ENCODE results near the gene ADSS1. TPM values are rescaled to one million over a fixed set of nuclear protein-coding genes. Genes with fewer than 3 reads are reported as not detected.

Gene ADSS1
- total RNA-seq, 3 donors from 2014 or later, result 6.9 to 13.0 (median 7.3) TPM

DNA sequence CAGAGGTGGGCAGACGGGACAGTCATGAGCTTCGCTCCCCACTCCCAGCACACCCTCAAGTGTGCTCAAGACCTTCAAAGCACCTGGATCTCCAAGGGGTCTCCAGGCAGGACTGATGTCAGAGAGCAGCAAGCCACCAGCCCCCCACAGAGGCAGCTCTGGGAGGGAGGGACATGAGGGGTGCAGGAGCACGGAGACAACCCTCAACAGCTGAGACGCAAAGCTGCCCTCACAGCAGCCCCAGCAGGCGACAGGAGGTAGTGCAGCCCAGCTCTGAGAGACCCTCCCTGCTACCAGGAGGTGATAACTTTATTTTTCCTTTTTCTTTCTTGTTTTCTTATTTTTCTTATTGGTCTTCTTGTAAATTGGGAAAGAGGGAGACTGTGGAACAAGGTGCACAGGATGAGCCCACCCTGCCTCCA is 46.8 kb downstream of the ADSS1 start:
- TF ChIP-seq POLR2AphosphoS5 (IDR thresholded peaks at IDR 0.05), result no peak
- no peak for TF ChIP-seq POLR2A (IDR thresholded peaks at IDR 0.05)
- TF ChIP-seq, protein P1, sequence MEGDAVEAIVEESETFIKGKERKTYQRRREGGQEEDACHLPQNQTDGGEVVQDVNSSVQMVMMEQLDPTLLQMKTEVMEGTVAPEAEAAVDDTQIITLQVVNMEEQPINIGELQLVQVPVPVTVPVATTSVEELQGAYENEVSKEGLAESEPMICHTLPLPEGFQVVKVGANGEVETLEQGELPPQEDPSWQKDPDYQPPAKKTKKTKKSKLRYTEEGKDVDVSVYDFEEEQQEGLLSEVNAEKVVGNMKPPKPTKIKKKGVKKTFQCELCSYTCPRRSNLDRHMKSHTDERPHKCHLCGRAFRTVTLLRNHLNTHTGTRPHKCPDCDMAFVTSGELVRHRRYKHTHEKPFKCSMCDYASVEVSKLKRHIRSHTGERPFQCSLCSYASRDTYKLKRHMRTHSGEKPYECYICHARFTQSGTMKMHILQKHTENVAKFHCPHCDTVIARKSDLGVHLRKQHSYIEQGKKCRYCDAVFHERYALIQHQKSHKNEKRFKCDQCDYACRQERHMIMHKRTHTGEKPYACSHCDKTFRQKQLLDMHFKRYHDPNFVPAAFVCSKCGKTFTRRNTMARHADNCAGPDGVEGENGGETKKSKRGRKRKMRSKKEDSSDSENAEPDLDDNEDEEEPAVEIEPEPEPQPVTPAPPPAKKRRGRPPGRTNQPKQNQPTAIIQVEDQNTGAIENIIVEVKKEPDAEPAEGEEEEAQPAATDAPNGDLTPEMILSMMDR (IDR thresholded peaks at IDR 0.05), result peak in 2 of 3 donors; percentile 18 to 44
- H3K27me3 ChIP-seq, result no peaks in the 10 kb centered on the region
- no peak overlapping the region for H3K27ac ChIP-seq
- intact Hi-C loops (cut with DNase I; ENCODE audit: low total_unique reads), result loop anchor here (2.0 kb wide), 1 partner anchor 54 kb away; no protein-coding TSS in a partner anchor
- peaks cover 0 to 5% of the 10 kb centered on the region in 2 donors for H3K4me1 ChIP-seq
- DNase-seq (ENCODE audit: low spot score in 2 of 2), result no peak
- no peaks in the 10 kb centered on the region for H3K36me3 ChIP-seq
- H3K4me3 ChIP-seq, result no peak overlapping the region
- H3K9me3 ChIP-seq, result no peaks in the 10 kb centered on the region

DNA sequence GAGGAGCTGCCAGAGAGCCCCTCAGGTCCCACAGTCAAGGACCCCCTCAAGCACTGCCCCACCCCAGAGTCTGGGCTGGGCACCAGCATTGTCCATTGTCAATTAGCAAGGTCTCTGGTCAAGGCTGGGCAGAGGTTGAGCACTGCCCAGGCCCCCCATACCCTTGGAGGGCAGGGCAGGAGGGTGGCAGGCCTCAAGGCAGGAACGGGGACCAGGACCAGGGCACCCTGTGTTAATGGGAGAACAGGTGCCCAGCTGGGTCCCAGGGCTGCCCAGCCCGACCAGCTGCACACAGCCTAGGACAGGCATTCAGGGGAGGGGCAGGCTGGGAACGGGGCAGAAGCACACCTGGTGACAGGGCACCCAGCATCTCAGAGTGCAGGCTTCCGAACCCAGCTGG is 47.3 kb downstream of the ADSS1 start:
- intact Hi-C loops (cut with DNase I; ENCODE audit: low total_unique reads), result loop anchor here (2.0 kb wide), 1 partner anchor 53 kb away; no protein-coding TSS in a partner anchor
- Histone ChIP-seq H3K36me3 (no peaks in the 10 kb centered on the region), H3K9me3 (no peaks in the 10 kb centered on the region), H3K4me3 (no peak overlapping the region), H3K27me3 (no peaks in the 10 kb centered on the region), H3K4me1 (peaks cover 0 to 5% of the 10 kb centered on the region in 2 donors), H3K27ac (no peak overlapping the region)
- DNase-seq (ENCODE audit: low spot score in 2 of 2), result no peak
- TF ChIP-seq, protein P1 (IDR thresholded peaks at IDR 0.05), result no peak
- no peak for TF ChIP-seq POLR2A (IDR thresholded peaks at IDR 0.05)
- no peak for TF ChIP-seq POLR2AphosphoS5 (IDR thresholded peaks at IDR 0.05)

DNA sequence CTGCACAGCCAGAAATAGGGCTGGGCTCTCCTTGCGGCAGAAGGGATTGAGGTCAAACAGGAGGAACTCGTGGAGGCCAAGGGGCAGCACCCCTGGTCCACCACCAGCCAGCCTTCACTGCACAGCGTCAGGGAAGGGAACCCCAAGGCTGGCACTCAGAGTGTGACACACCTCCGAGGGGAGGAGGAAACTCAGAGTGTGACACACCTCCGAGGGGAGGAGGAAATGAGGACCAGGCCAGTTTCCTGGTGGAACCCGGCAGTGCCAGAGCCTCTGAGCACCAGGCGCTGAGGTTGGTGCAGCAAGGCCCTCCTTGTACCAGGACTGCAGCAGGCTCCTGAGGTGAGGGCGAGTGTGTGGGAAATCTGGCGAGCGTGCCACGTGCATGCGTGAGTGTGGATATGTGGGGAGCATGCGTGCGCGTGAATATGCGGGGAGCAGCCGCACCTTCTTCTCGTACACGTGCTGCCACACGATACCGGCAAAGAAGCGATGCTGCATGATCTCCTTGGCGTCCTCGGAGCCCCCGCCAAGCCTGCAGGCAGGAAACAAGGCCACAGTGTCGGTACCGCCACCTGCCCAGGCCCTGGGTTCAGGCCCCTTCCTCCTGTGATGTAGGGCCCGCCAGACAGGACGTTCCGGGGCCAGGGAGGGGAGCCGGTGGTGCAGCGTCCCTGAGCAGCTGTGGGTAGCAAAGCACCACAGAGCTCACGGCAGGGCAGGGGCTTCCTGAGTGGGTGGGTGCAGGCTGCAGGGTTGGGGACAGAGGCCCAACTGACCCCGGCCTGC is 48.1 kb downstream of the ADSS1 start:
- Histone ChIP-seq H3K27ac (no peak overlapping the region), H3K4me3 (no peak overlapping the region), H3K27me3 (no peaks in the 10 kb centered on the region), H3K9me3 (no peaks in the 10 kb centered on the region), H3K4me1 (peaks cover 0 to 5% of the 10 kb centered on the region in 2 donors), H3K36me3 (no peaks in the 10 kb centered on the region)
- TF ChIP-seq POLR2A (IDR thresholded peaks at IDR 0.05), result no peak
- TF ChIP-seq, protein P1 (IDR thresholded peaks at IDR 0.05), result no peak
- no peak for TF ChIP-seq POLR2AphosphoS5 (IDR thresholded peaks at IDR 0.05)
- no peak for DNase-seq (ENCODE audit: low spot score in 2 of 2)
- intact Hi-C loops (cut with DNase I; ENCODE audit: low total_unique reads), result loop anchor here (2.0 kb wide), 1 partner anchor 53 kb away; no protein-coding TSS in a partner anchor

DNA sequence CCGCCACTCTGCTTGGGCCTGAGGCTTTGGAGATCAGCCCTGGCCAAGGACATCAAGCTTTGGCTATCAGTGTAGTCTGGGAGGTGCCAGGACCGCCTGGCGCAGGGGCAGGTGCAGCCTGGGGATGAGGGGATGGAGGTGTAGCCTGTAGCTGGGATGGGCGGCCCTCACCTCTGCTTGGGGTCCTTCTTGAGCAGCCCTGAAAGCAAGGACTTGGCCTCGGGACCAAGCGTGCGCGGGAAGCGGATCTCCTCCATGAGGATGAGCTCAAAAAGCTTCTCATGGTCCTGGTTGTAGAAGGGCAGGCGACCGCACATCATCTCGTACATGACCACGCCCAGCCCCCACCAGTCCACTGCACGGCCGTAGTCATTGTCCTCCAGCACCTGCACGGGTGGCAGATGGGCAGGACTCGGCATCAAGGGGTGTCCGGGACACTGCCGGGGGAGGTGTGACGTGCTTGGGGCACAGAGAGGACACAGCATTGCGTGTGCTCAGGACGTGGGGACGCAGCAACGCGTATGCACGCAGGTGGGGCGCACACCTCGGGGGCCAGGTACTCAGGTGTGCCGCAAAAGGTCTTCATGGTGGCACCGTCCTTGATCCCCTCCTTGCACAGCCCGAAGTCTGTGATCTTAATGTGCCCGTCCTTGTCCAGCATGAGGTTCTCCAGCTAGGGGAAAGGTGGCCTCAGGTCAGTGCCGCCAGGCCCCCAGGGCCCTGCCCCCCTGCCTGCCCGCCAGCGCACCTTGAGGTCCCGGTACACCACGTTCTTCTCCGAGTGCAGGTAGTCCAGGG is 48.9 kb downstream of the ADSS1 start:
- DNase-seq (ENCODE audit: low spot score in 2 of 2), result no peak
- H3K9me3 ChIP-seq, result no peaks in the 10 kb centered on the region
- H3K27me3 ChIP-seq, result no peaks in the 10 kb centered on the region
- H3K4me3 ChIP-seq, result no peak overlapping the region
- TF ChIP-seq POLR2A (IDR thresholded peaks at IDR 0.05) (no peak), POLR2AphosphoS5 (IDR thresholded peaks at IDR 0.05) (no peak)
- intact Hi-C loops (cut with DNase I; ENCODE audit: low total_unique reads), result no loop called here
- no peak overlapping the region for H3K27ac ChIP-seq
- no peaks in the 10 kb centered on the region for H3K36me3 ChIP-seq
- H3K4me1 ChIP-seq, result peaks cover 0 to 5% of the 10 kb centered on the region in 2 donors

DNA sequence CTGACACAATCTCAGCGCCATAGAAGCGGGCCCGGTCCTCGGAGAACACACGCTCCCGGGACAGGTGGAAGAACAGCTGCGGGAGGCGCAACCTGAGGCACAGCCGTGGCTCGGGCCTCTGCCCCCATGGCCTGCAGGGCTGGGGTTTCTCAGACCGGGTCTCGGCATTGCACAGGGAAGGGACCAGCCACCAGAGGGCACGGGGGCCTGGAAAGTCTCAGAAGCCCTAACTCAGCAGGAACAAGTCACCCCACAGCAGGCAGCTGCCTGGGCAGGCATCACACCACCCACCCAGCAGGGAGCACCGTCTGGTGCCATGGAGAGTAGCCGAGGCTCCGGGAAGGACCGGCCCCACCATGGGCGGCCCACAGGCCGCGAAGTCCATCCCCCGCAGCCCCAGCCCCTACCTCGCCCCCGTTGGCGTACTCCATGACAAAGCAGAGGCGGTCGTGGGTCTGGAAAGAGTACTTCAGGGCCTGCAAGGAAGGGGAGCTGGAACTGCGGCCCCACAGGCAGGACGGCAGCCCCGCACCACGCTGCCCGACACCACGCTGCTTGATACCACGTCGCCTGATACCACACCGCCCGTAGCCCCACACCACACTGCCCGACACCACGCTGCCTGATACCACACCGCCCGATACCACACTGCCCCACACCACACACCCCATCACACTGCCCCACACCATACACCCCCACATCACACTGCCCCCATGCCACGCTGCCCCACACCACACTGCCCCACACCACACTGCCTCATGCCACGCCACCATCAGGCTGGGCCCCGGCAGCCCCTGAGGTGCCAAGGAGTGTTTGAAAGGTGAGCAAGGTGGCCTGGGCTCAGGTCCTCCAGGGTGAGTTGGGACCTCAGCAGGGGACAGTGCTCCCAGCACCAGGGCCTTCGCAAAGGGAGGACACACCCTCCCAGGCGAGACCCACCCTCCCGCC is 49.8 kb downstream of the ADSS1 start:
- intact Hi-C loops (cut with DNase I; ENCODE audit: low total_unique reads), result no loop called here
- no peaks in the 10 kb centered on the region for H3K36me3 ChIP-seq

More for the DNA sequence above, 49.8 kb downstream of the ADSS1 start:
- no peak for TF ChIP-seq POLR2A (IDR thresholded peaks at IDR 0.05)
- no peak for TF ChIP-seq POLR2AphosphoS5 (IDR thresholded peaks at IDR 0.05)
- TF ChIP-seq, protein P1 (IDR thresholded peaks at IDR 0.05), result no peak
- Histone ChIP-seq H3K9me3 (no peaks in the 10 kb centered on the region), H3K4me3 (no peak overlapping the region), H3K27me3 (no peaks in the 10 kb centered on the region), H3K4me1 (peaks cover 0 to 2% of the 10 kb centered on the region in 2 donors), H3K27ac (peak overlapping the region in 1 of 2 donors; percentile 25)
- DNase-seq (ENCODE audit: low spot score in 2 of 2), result no peak
